H54 (cell line): ENCODE results near the gene PRDM12.
"Not testable (repeated sequence)": the region's sequence is repeated elsewhere in the genome, so short reads cannot be mapped to it uniquely, and the experiment has no call there.

Experiments
- DNase-seq: peaks from one replicate; pipeline ENCODE4 v3.0.0; 2011; ENCODE audit warnings: low spot score, mixed read lengths; ENCODE audit not compliant: insufficient read length
- FAIRE-seq: peaks from 3 replicates; lab custom pipeline; 2011; peaks lifted over from hg19 to GRCh38; lab: Jason Lieb, UNC
- POLR2A ChIP-seq: IDR thresholded peaks from 2 replicates; pipeline ENCODE4 v1.6.1; 2011; ENCODE audit warnings: low read depth, mild to moderate bottlenecking, low read length

PRDM12 gene

GRCh38 chr9:130681769-130682420 lies 17.5 kb downstream of the PRDM12 start:
- DNase-seq (peak; percentile 12), FAIRE-seq (no peak)

DNA sequence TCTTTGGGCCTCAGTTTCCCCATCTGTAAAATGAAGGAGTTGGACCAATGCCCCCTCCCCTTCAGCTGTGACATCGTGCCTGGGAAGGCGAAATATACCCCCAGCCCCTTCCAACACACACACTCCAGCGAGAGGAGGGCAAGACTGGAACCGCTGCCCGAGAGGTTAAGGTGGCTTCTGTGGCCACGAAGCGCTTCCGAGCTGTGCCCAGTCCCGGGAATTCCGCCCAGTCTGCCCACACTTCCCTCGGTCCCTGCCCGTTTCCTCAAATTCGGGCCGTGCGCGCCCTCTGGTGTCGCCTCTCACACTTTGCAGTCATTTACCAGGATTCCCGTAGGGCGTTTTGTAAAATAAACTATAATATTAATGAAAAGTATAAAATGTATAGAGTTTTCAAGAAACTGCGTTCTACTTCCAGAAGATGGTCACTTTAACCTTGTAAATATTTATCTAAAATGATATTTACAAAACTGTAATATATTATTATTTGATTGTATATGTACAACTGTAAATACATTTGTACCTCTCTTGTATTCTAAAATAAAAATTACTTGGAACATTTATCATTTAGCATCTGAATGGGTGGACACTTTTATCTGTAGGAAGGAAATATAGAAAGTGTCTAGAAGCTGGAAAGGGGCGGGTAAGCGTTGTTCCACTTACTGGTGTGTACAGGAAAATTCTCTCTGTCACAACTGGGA lies 18.2 kb downstream of the PRDM12 start:
- FAIRE-seq (no peak), DNase-seq (peak; percentile 52)
- no peak for TF ChIP-seq POLR2A

More at GRCh38 chr9:130681769-130682420, 17.5 kb downstream of the PRDM12 start:
- no peak for TF ChIP-seq POLR2A

- no peak for TF ChIP-seq POLR2A
- FAIRE-seq: no peak
- no peak for DNase-seq
Measured at GRCh38 chr9:130685104-130685503, 20.7 kb downstream of the PRDM12 start.

DNA sequence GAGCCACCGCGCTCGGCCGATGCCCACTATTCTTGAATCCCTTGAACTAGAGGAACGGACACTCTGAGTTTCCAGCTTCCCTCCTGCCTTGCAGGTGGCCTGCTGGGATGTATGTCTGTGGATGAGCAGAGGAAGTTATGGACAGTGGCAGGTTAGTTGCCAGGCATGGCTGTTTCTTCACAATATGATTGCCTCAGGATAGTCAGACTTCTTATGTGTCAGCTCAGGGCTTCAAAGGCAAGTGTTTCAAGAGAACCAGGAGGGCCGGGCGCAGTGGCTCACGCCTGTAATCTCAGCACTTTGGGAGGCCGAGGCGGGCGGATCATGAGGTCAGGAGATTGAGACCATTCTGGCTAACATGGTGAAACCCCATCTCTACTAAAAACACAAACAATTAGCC lies 21.6 kb downstream of the PRDM12 start:
- not testable (repeated sequence) for FAIRE-seq, DNase-seq

- FAIRE-seq: no peak
- no peak for TF ChIP-seq POLR2A
- no peak for DNase-seq
Measured at GRCh38 chr9:130687615-130688014, 23.2 kb downstream of the PRDM12 start.

DNA sequence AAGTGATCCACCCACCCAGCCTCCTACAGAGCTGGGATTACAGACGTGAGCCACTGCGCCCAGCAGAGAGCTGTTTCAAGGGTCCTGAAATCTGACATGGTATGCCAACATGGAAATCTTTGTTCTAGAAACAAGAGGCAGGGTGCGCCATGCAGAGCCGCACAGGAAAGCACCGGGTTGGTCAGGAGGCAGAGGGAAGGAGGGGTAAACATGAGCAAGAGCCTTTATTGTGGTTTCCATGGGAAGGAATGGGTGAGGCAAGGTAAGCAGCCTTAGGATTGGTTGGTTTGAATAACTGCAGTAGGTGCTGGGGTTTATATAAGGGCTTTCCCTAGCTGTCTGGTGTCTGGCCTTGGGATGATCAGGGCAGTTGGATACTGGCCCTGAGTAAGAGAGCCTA lies 23.7 kb downstream of the PRDM12 start:
- TF ChIP-seq POLR2A: no peak
- FAIRE-seq: no peak
- DNase-seq: no peak

GRCh38 chr9:130689572-130689936 lies 25.2 kb downstream of the PRDM12 start:
- DNase-seq: no peak
- TF ChIP-seq POLR2A: no peak
- FAIRE-seq: no peak

DNA sequence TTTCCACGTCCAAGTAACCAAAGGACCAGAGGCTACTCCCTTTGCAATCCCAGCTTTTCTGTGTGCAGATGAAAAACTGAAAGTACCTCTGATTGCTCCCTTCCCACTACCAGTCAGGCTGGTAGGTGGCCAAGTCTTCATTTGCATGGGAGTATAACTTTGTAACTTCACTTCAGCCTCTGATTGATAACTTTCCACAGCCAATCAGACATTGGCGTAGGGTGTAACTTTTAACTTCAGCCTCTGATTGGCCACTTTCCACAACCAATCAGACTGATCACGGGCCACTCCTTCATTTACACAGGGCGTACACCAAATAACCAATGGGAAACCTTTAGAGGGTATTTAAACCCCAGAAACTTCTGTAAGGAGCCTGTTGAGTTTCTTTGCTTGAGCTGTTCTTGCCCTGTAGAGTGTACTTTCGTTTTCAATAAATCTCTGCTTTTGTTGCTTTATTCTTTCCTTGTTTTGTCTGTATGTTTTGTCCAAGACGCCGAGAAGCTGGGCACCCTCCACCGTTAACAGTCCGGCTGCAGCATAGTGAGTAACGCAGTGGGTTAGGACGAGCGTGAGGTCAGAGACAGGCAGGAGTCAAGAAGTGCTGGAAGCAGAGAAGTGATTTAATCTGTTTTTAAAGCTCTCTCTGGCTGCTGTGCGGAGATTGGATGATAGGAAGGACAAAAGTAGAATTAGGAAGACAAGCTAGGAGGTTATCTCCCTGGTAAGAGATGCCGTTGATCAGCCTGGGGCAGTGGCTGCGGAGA lies 25.7 kb downstream of the PRDM12 start:
- FAIRE-seq: no peak
- DNase-seq: peak; percentile 12
- no peak for TF ChIP-seq POLR2A

DNA sequence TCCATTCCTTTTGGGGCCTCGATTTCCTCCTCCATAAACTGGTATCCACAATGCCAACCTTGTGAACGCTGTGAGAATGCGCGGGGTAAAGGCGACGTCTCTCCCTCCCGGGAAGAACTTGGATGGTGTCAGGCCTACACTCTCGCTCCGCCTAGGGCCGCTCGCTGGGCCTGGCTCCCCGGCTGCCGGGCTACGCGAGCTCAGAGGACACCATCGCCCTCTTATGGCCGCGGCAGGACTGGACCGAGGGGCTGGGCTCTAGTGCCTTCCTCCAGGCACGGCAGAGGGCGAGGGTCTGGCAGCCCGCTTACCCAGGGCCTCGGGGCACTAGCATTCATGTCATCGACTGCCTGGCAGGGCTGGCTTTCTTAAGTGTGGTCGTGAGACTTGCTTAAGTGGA lies 27.9 kb downstream of the PRDM12 start:
- FAIRE-seq (no peak), DNase-seq (no peak)
- TF ChIP-seq POLR2A: no peak

DNA sequence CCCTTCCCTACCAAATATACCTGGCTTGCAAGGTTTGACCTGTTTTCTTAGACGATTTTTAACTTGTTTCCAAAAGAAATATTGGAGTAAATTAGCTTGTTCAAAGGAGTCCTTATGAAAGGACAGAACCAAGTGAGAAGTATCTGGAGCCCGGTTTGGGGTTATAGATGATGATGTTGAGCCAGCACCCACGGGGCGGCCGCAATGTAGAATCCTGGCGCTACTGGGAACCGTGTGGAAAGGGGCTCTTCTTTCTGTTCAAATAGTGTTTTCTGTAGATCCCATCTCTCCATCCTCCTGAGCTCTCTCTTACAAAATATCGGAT lies 28.7 kb downstream of the PRDM12 start:
- DNase-seq (no peak), FAIRE-seq (no peak)
- no peak for TF ChIP-seq POLR2A

DNA sequence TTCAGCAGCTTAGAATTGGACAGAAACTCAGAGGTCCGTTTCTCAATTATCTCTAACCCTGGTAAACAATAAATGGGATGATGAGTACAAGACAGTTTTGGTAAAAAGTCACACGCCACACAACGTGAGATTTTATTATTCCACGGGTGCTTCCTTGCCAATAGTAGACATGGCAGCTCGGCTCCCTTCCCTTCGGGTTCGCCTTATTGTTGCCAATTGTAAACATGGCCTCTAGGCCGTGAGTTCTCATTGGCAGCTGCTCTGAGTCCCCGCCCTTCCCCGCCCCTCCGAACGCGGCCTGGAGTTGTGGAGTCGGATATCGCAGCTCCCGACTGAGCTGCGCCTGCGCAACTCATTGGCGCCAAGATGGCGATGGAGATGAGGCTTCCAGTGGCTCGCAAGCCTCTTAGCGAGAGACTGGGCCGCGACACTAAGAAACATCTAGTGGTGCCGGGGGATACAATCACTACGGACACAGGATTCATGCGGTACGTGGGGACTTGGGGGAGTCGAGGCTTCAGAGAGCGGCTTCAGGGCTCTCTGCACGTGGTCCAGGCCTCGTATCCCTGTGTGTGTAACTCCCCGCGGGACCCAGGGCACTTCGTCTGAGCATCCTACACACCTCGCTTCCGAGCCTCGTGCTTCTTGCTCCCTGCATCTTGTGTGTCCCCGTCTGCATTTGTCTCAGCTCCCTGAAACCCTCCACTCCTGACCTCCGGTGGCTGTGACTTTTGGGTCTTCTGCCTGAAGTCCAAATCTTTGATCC lies 29.2 kb downstream of the PRDM12 start, which contains the start of gene EXOSC2:
Gene EXOSC2, plus strand, starts transcription at position 355 of the 766 bp plus-strand sequence. Its CDS starts 12 bp downstream, at position 367.
- peak; percentile 61 for TF ChIP-seq POLR2A
- DNase-seq (peak; percentile 47), FAIRE-seq (no peak)

- FAIRE-seq (no peak), DNase-seq (no peak)
- TF ChIP-seq POLR2A: no peak
Measured at GRCh38 chr9:130694205-130694604, 29.8 kb downstream of the PRDM12 start.

- TF ChIP-seq POLR2A: no peak
- no peak for DNase-seq
- FAIRE-seq: no peak
Measured at GRCh38 chr9:130696139-130696650, 31.8 kb downstream of the PRDM12 start.

DNA sequence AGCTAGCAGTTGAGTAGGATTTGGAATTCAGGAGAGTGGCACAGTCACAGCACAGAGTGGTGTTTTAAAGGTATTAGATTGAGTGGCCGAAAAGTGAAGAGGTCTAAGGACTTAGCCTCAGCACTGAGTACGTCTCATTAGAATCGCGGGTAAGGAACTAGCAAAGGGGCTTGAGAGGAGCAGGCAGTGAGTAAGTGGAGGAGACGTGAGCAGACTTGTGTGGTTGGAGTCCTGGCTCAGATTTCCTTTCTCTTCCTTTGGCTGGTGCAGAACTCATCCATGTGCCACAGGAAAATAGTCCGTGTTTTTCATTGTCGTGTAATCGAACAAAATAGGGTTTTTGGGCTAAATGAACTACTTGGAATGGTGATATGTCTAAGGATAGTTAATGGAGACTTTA lies 32.6 kb downstream of the PRDM12 start:
- FAIRE-seq: no peak
- no peak for DNase-seq
- no peak for TF ChIP-seq POLR2A
